ENCODE results near the gene MGLL.

DNA sequence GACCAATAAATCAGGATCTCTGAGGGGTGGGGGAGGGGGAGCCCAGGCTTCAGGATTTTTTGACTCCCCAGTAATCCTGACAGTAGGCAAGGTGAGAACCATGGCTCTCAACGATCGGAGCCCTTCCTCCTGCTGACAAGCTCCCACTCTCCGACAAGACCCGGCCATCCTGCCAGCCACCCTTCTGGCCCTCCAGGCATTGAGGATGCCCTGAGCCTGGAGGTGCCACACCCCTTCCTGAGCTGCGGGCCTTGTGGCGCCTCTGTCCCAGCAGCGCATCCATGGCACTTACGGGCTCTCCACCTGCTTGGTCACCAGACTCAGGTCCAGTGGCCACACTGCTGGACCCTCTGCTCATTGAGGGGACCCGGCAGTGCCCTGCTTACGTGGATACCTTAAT, 46.0 kb downstream of the MGLL start:
- TF ChIP-seq, protein P1, sequence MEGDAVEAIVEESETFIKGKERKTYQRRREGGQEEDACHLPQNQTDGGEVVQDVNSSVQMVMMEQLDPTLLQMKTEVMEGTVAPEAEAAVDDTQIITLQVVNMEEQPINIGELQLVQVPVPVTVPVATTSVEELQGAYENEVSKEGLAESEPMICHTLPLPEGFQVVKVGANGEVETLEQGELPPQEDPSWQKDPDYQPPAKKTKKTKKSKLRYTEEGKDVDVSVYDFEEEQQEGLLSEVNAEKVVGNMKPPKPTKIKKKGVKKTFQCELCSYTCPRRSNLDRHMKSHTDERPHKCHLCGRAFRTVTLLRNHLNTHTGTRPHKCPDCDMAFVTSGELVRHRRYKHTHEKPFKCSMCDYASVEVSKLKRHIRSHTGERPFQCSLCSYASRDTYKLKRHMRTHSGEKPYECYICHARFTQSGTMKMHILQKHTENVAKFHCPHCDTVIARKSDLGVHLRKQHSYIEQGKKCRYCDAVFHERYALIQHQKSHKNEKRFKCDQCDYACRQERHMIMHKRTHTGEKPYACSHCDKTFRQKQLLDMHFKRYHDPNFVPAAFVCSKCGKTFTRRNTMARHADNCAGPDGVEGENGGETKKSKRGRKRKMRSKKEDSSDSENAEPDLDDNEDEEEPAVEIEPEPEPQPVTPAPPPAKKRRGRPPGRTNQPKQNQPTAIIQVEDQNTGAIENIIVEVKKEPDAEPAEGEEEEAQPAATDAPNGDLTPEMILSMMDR (IDR thresholded peaks at IDR 0.05 in 4 of 5, conservative IDR thresholded peaks at IDR 0.05 in 1 of 5), result no peak
- no peak for TF ChIP-seq POLR2A (IDR thresholded peaks at IDR 0.05)

Measured in gastrocnemius medialis (tissue), 4 donors.